Measurements from ENCODE around the gene PLEKHD1.

PLEKHD1 gene

DNA sequence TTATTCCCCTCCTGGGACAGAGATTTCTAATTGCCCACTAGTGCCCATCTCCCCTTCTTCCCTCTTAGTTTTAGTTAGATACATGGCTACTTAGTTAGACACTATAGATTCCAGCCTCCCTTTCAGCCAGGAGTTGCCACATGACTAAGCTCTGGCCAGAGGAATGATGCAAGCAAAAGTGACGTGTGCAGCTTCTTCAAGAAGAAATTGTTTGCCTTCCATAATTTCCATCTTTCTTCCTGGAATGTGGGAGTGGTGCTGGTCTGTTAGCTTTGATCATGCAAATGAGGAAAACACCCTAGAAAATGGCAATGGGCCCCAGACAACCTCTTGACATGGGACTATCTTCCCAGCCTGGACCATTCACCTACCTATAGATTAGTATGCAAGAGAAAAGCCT, 68.7 kb downstream of the PLEKHD1 start:
- DNase-seq = no peak

DNA sequence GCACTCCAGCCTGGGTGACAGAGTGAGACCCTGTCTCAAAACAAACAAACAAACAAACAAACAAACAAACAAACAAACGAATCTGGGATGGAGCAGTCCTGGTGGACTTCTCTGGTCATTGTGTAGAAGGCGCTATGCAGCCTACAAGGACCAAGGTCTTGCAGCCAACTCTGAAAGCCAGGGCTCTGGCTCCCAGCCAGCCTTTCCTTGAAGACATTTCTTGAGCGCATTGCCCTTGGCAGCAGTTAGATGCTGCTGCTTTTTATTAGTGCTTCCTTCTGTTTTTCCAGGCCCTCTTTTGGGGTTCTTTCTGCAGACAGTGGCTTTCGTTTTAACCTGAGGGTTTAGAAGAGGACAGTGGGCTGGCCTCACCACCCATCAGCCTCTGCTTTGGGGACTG, 70.0 kb downstream of the PLEKHD1 start:
- no peak for DNase-seq

DNA sequence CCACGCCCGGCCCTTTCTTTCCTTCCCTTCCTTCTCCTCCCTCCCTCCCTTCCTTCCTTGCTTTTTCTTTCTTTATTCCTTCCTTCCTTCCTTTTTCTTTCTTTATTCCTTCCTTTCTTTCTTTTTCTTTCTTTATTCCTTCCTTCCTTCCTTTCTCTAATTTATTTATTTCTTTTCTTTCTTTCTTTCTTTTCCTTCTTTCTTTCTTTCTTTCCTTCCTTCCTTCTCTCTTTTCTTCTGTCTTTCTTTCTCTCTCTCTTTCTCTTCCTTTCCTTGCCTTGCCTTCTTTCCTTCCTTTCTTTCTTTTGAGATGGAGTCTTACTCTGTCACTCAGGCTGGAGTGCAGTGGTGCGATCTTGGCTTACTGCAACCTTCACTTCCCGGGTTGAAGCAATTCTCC, 74.2 kb downstream of the PLEKHD1 start:
- no peak for DNase-seq

DNA sequence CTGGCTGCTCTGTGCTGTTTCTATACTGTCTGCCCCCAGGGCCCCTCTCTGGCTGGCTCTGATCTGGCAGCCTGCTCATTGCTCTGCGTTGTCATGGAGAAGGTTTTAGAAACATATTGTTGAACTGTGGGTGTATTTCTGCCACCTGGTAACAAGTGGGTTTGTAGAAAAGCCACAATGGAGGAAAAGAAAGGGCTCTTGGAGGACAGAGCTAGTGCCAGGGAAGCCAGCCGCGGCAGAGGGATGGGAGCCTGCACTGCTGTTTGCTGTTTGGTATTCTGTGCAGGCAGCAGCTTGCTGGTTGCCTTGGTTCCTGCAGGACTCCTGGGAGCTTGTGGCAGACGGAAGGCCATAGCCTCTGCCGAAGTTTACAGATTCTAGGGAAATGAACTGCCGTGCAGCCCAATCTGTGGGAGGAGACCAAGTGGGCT, 75.1 kb downstream of the PLEKHD1 start:
- DNase-seq = no peak

DNA sequence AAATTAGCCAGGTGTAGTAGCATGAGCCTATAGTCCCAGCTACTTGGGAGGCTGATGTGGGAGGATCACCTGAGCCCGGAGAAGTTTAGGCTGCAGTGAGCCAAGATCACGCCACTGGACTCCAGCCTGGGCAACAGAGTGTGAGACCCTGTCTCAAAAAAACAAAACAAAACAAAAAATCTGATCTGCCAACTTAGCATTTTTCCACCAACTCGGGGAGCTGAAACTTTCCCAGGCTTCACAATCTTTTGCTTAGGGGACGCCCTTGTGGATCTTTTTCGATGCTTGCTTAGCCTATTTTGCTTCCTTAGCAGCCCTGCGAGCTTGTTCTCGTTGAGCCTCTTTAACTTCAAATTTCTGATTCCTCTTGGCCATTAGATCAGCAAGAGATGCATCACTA, 76.3 kb downstream of the PLEKHD1 start:
- no peak for DNase-seq

DNA sequence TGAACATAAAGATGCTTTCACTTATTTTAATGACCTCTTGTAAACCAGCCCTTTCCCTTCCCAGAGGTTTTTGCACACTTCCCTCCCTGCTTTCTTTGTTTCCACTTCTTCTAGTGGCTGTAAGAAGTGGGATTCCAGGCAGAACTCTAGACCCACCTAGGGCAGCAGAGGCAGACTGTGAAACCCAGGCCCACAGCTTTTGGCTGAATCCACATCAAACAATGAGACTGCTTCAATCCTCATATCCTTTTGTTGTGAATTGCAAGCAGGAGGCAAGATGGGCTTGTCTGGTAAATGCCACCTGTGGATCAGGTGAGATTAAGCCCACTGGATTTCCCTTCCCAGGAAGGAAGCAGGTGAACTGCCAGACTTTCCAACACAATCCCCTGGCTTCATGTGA, 77.4 kb downstream of the PLEKHD1 start:
- DNase-seq = no peak

DNA sequence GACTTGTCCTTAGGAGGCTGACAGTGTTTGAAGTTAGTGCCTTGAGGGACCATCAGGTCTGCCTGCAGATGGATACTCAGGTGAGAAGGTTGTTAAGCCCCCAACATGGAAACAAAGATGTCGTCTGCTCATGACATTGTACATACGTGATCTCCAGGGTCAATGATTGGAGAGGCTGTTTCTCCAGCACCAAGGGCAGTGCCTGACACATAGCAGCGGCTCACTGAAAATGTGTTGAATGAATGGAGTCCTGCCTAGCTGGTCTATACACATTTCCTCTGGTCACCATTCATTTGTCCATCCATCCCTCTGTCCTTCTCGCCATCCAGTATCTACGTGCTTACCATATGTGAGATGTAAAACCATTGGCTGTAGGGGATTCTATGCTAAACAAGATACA, 83.0 kb downstream of the PLEKHD1 start:
- no peak for DNase-seq

DNA sequence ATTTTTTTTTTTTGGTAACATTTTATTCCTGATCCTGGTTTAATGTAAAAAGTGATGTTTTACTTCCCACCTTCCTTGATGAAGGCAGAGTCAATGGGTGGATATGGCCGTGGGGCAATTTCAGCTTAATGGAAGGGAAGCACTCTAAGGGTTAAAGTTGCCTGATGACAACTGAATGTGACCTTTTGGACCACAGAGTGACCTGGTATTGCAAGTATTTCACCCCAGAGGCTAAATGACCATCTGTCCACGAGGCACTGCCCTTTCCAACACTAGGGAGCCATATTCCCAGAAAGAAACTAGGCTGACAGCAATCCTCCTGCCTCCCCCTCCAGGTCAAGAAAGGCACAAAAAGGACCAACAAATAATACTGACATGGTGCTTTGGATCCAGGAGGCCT, 85.3 kb downstream of the PLEKHD1 start:
- no peak for DNase-seq

DNA sequence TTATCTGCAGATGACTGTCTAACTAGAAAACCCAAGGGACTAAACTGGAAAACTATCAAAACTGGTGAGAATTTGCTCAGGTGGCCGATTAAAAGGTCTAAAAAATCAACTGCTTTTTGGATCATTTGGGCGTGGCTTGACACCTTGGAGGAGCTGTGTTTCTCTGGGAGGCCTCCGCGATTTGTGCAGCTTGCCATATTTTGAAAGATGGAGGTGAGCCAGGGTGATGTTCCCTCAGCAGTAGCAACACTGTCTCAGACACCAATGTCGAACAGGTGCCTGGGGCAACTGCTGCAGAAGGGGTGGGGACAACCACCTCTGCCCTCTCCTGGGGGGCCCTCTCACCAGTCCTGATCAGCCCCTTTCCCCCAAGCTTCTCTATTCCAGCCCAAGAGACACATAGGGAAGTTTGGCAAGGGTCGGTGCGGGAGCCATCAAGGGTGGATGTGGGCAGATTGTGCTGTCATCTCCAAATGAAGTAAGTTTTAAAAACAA, 86.4 kb downstream of the PLEKHD1 start:
- DNase-seq = no peak

DNA sequence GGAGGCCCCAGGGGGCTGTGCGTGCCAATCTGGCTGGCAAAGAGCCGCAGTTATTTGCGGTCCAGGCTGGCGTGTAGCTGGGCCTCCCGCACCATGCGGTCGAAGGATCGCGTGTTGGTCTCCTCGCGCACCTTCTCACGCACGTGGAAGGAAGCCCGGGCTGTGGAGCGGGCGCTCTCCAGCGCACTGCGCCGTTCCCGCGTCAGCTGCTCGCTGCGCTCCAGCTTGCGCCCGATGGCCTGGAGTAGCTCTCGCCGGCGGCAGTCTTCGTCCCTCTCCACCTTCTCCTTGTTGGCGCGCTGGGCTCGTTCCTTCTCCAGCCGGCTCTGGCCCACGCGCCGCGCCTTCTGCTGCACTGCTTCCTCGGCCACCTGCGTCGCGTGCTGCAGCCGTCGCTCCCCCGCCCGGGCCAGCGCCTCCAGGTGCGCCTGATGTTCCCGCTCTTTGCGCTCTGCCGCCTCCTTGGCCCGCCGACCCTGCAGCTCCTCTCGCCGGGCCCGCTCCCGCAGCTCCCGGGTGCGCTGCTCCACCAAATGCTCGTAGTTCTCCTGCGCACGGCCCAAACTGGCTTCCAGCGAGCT, 87.0 kb downstream of the PLEKHD1 start:
- DNase-seq = no peak

DNA sequence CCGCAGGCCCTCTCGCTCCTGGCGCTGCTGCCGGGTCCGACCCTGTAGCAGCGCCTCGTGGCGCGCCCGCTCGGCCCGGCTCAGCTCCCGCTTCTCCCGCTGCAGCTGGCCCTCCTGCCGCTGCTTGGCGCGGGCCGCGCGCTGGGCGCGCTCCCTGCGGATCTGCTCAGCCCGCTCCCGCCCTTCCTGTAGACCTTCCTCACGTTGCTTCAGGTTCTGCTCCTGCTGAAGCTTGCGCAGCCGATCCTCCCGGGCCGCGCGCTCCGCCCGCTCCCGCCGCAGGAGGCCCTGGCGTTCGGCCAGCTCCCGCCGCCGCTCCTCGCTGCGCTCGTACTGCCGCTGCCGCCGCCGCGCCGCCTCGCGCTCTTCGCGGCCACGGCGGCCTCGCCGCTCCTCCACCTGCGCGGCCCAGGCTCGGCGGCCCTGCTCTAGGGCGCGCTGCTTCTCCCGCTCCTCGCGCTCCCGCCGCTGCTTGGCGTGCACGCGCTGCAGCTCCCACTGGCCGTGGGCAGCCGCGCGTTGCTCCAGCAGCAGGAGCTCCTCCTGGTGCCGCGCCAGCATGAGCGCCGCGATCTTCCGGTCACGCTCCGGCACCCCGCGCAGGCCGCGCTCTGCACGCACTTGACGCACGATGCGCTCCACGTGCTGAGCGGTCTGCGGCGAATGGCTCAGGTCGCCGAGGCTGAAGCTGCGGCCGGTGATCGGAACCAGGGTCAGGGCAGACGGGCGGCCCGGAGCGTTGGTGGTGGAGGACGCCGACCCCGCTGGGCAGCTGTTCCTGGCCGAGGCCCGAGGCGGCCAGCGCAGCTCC, 87.7 kb downstream of the PLEKHD1 start:
- DNase-seq = no peak

DNA sequence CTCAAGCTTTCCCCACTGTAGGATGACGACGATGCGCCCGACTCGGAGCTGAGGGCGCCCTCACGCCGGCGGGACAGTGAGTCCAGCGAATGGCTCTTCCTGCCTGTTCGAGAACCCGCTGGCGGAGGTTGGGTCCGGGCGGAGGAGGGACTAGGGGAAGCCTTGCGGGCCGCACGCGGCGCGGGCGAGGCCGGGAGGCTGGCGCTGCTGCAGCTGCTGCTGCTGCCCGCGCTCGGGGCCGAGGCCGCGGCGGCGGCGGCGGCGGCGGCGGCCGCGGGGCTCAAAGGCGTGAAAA, 88.3 kb downstream of the PLEKHD1 start:
- no peak for DNase-seq

DNA sequence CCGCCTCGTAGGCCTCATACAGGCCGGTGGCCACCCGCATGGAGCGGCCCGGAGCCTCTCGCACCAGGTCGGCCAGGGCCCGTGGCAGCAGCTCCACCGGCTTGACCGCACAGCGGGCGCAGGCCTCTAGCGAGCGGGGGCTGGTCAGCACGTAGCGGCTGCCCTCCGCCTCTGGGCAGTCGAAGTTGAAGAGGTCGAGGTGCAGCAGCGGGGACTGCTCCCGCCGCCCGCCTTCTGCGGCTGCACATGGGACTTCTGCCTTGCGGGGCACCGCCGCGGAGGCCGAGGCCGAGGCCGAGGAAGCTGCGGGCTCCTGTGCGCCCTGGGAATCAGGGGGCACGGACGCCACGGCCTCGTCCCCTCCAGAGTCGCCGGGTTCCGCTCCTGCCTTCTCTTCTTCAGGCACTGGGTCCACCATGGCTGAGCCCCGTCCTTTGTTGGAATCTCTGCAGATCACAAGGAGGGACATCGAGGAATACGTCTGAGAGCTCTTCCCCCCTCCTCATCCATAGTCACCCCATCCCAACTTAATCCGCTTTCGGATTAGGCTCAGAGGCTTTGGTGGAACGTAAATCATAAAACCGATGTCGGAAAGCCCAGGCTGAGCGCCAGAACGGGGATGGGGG, 88.8 kb downstream of the PLEKHD1 start:
- DNase-seq = no peak

DNA sequence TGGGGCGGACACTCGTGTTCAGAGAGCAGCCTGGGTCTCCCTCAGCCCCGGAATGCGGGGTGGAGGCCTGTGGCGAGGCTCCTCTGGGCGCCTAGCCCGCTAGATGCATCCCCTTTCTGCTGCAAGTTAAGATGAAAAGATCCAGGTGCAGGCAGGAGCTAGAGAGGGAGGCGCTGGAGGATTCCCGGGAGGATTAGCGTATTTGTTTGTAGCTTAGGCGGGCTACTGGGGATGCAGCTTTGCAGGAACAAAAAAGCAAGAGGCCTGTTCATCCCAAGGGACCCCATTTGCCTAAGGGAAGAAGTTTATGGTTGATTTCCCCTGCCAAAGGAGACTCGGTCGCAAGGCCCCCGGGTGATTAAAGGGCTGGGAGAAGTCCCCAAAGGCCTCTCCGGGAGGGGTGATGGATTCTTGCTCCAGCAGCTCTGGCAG, 89.3 kb downstream of the PLEKHD1 start:
- DNase-seq = no peak

DNA sequence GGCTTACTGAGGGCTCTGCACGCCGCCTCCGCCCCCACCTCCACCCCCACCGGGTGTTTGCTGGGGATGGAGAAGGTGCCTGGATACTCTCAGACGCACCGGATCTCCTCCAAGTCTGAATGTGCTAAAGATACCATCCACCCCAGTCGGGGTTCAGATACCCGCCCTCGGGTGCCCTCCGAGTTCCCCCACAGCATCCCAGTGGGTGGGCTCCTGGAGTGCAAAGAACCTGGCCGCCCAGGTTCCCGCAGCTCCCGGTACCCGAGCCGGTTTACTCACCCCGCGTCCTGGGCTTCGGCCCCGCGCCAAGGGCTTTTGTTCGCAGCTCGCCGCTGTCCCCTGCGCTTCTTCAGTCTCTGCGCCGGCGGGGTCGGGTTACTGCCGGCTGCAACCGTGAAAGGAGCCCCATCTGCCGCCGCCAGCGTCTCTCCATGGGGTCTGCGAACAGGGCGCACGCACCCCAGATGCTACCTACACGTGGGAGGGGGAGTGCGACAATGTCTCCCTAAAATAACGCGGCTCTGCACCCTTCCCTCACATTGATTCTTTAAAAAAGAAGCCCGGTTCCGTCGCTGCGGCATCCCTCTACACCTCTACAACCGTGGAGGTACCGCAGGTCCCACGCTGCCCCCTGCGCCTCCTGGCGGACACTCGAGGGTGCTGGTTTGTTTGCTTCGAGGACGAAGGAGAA, 89.9 kb downstream of the PLEKHD1 start, which contains the start of gene CCDC177:
Gene CCDC177, minus strand, starts transcription at position 609 of the 691 bp plus-strand sequence. CDS start 1,249 bp downstream, outside the sequence.
- DNase-seq = peak; percentile 74

DNA sequence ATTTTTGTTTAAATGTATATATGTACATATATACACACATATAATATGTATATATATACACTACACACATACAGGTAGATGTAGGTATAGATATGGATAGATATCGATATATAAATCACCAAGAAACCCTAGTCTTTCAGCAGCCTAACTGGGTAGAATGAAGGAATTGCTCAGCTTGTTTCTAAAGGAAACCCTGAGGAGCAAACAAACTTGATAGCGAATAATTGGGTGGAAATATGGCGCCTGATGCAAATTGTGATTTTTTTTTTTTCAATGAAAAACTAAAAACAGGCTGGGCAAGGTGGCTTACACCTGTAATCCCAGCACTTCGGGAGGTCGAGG, 90.4 kb downstream of the PLEKHD1 start:
- no peak for DNase-seq

DNA sequence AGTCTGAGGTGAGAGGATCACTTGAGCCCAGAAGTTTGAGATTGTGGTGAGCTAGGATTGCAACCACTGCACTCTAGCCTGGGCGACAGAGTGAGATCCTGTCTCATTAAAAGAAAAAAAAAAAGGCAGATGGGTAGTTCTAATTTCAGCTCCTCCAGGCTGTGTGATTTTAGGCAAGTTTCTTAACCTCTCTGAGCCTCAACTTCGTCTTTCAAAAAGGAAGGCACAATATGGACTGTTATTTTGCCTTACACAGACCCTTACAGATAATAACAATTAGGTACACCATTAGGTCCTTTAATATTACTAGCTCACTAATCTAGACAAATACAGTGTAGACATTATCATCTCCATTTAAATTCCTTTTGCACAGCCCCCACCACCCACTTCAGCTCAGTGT, 94.9 kb downstream of the PLEKHD1 start:
- no peak for DNase-seq

DNA sequence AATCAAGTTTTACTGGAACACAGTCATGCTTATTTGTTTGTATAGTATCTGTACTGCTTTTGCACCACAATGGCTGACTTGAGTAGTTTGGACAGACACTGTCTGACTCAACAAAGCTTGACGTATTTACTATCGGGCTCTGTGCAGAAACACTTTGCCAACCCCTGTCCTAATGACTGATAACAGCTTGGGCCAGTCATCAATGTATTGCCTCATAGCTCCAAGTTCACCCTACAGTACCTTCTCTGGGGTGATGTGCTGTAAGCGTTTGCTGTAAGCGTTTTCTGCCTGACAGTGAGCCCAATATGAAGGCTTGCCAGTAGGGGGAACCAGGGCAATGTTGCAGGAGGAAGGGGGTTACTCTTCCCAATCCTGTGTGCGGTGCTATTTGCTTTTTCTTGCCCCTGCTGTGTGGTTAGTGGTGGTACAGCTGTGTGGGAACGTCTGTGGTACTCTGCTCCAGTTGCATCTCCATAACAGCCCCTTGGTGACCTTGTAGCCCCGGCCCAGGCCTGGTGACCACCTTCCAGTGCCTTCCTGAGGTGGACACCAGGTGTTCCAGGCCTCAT, 95.6 kb downstream of the PLEKHD1 start:
- no peak for DNase-seq
